RWPE1 (cell line): ENCODE measurements around the gene MYH10.

ENCODE experiments used
- CTCF ChIA-PET: fragments of 350-600 bp; sonication (Branson Sonifier 250); formaldehyde crosslinking; extraction: SDS; loops from one replicate; lab custom pipeline; 2021; lab: Yijun Ruan, JAX
- POLR2A ChIA-PET: fragments of 400-600 bp; formaldehyde crosslinking; extraction: SDS; loops from one replicate; lab custom pipeline; 2020; ENCODE audit warnings: antibody characterized with exemption; ENCODE audit not compliant: low non-redundant PET; lab: Yijun Ruan, JAX
- DNase-seq: peaks from one replicate; pipeline ENCODE4 v3.0.0; 2012; ENCODE audit warnings: low spot score
- H3K27ac ChIP-seq: fragments of 450-650 bp; 2 replicates; pipeline ENCODE4 v1.5.1; 2017
- CTCF ChIP-seq: fragments of 450-650 bp; conservative IDR thresholded peaks from 2 replicates; pipeline ENCODE4 v1.5.1; 2017; ENCODE audit warnings: low read depth, mild to moderate bottlenecking

MYH10 gene

GRCh38 chr17:8488901-8489300 is 141.6 kb downstream of the MYH10 start:
- CTCF ChIA-PET = interaction anchor here (0.5 to 0.6 kb wide), 2 partner anchors 31 to 113 kb away, joined by 3 to 4 read pairs; no protein-coding TSS in a partner anchor
- H3K27ac ChIP-seq = peak overlapping the region; percentile 37
- TF ChIP-seq CTCF = no peak
- no peak for DNase-seq
- POLR2A ChIA-PET = no interaction called here

GRCh38 chr17:8488491-8488890 is 142.0 kb downstream of the MYH10 start:
- CTCF ChIA-PET = interaction anchor here (0.5 kb wide), 1 partner anchor 31 kb away, joined by 3 read pairs; no protein-coding TSS in a partner anchor
- peak overlapping the region; percentile 37 for H3K27ac ChIP-seq
- TF ChIP-seq CTCF = no peak
- POLR2A ChIA-PET = no interaction called here
- DNase-seq = no peak

GRCh38 chr17:8487743-8488142 is 142.8 kb downstream of the MYH10 start:
- ChIA-PET POLR2A (no interaction called here), CTCF (no interaction called here)
- no peak for TF ChIP-seq CTCF
- no peak overlapping the region for H3K27ac ChIP-seq
- DNase-seq = no peak

- no peak overlapping the region for H3K27ac ChIP-seq
- ChIA-PET CTCF (no interaction called here), POLR2A (no interaction called here)
- TF ChIP-seq CTCF = no peak
- no peak for DNase-seq
Observed at GRCh38 chr17:8487130-8487645, 143.3 kb downstream of the MYH10 start.

- no peak for TF ChIP-seq CTCF
- POLR2A ChIA-PET = no interaction called here
- DNase-seq = no peak
- H3K27ac ChIP-seq = no peak overlapping the region
- CTCF ChIA-PET = no interaction called here
Observed at GRCh38 chr17:8485491-8485890, 145.0 kb downstream of the MYH10 start.

GRCh38 chr17:8484465-8484864 is 146.1 kb downstream of the MYH10 start:
- no peak for DNase-seq
- TF ChIP-seq CTCF = no peak
- POLR2A ChIA-PET = no interaction called here
- no peak overlapping the region for H3K27ac ChIP-seq
- CTCF ChIA-PET = no interaction called here
